ENCODE results near the gene LPIN1. TPM values are rescaled to one million over a fixed set of nuclear protein-coding genes. Genes with fewer than 3 reads are reported as not detected.

LPIN1 gene
- total and polyA plus RNA-seq, 2 of the 13 experiments (the other 11 are each of a cell fraction or from before 2014, with no cell fraction given) = 9.7 to 19.4 TPM

- TF ChIP-seq MAFF (IDR thresholded peaks at IDR 0.05; ENCODE audit: low read depth, low read length) = no peak
- no peak for TF ChIP-seq GZF1 (CRISPR knock-in tag; IDR thresholded peaks at IDR 0.05)
- peak; percentile 23 for TF ChIP-seq ASH2L (IDR thresholded peaks at IDR 0.05; ENCODE audit: insufficient read length, low read depth, low read length)
- TF ChIP-seq ZNF230 (CRISPR knock-in tag; IDR thresholded peaks at IDR 0.05) = no peak
- peak; percentile 58 for TF ChIP-seq TEAD3 (CRISPR knock-in tag; optimal IDR thresholded peaks at IDR 0.05; ENCODE audit: borderline replicate concordance)
- no peak for TF ChIP-seq MED13 (CRISPR knock-in tag; IDR thresholded peaks at IDR 0.05)
- TF ChIP-seq ZNF75D (CRISPR knock-in tag; IDR thresholded peaks at IDR 0.05; ENCODE audit: borderline replicate concordance) = no peak
- TF ChIP-seq KDM3A (CRISPR knock-in tag; IDR thresholded peaks at IDR 0.05; ENCODE audit: low read depth) = no peak
- TF ChIP-seq TOE1 (CRISPR knock-in tag; IDR thresholded peaks at IDR 0.05) = no peak
- TF ChIP-seq ZNF589 (CRISPR knock-in tag; conservative IDR thresholded peaks at IDR 0.05) = no peak
- TF ChIP-seq ZNF292 (CRISPR knock-in tag; IDR thresholded peaks at IDR 0.05; ENCODE audit: borderline replicate concordance, low read depth) = peak; percentile 17; the same call in 1 of the 2 replicates
- peak in 1 of 2 experiments; percentile 33; a peak in 1 of 4 replicates for TF ChIP-seq NR2F1 (CRISPR knock-in tag; IDR thresholded peaks at IDR 0.05)
- TF ChIP-seq ZFP62 (CRISPR knock-in tag; IDR thresholded peaks at IDR 0.05) = no peak
- TF ChIP-seq YY1 (IDR thresholded peaks at IDR 0.05; ENCODE audit: insufficient read depth, insufficient replicate concordance, low read depth, low read length) = peak; percentile 44
- TF ChIP-seq, protein P1, sequence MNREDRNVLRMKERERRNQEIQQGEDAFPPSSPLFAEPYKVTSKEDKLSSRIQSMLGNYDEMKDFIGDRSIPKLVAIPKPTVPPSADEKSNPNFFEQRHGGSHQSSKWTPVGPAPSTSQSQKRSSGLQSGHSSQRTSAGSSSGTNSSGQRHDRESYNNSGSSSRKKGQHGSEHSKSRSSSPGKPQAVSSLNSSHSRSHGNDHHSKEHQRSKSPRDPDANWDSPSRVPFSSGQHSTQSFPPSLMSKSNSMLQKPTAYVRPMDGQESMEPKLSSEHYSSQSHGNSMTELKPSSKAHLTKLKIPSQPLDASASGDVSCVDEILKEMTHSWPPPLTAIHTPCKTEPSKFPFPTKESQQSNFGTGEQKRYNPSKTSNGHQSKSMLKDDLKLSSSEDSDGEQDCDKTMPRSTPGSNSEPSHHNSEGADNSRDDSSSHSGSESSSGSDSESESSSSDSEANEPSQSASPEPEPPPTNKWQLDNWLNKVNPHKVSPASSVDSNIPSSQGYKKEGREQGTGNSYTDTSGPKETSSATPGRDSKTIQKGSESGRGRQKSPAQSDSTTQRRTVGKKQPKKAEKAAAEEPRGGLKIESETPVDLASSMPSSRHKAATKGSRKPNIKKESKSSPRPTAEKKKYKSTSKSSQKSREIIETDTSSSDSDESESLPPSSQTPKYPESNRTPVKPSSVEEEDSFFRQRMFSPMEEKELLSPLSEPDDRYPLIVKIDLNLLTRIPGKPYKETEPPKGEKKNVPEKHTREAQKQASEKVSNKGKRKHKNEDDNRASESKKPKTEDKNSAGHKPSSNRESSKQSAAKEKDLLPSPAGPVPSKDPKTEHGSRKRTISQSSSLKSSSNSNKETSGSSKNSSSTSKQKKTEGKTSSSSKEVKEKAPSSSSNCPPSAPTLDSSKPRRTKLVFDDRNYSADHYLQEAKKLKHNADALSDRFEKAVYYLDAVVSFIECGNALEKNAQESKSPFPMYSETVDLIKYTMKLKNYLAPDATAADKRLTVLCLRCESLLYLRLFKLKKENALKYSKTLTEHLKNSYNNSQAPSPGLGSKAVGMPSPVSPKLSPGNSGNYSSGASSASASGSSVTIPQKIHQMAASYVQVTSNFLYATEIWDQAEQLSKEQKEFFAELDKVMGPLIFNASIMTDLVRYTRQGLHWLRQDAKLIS (CRISPR knock-in tag; IDR thresholded peaks at IDR 0.05) = no peak
- TF ChIP-seq MAF1 (CRISPR knock-in tag; IDR thresholded peaks at IDR 0.05; ENCODE audit: borderline replicate concordance) = no peak
- TF ChIP-seq GATAD1 (CRISPR knock-in tag; IDR thresholded peaks at IDR 0.05) = no peak
- no peak for TF ChIP-seq TBX3 (IDR thresholded peaks at IDR 0.05; ENCODE audit: borderline replicate concordance)
- TF ChIP-seq TCF7L2 (IDR thresholded peaks at IDR 0.05; ENCODE audit: low read depth, low read length) = no peak
- TF ChIP-seq HMG20A (CRISPR knock-in tag; IDR thresholded peaks at IDR 0.05; ENCODE audit: borderline replicate concordance) = no peak
- TF ChIP-seq ZNF746 (CRISPR knock-in tag; IDR thresholded peaks at IDR 0.05) = no peak
- TF ChIP-seq ZNF691 (CRISPR knock-in tag; IDR thresholded peaks at IDR 0.05; ENCODE audit: borderline replicate concordance, low read depth) = no peak
- TF ChIP-seq, protein P2, sequence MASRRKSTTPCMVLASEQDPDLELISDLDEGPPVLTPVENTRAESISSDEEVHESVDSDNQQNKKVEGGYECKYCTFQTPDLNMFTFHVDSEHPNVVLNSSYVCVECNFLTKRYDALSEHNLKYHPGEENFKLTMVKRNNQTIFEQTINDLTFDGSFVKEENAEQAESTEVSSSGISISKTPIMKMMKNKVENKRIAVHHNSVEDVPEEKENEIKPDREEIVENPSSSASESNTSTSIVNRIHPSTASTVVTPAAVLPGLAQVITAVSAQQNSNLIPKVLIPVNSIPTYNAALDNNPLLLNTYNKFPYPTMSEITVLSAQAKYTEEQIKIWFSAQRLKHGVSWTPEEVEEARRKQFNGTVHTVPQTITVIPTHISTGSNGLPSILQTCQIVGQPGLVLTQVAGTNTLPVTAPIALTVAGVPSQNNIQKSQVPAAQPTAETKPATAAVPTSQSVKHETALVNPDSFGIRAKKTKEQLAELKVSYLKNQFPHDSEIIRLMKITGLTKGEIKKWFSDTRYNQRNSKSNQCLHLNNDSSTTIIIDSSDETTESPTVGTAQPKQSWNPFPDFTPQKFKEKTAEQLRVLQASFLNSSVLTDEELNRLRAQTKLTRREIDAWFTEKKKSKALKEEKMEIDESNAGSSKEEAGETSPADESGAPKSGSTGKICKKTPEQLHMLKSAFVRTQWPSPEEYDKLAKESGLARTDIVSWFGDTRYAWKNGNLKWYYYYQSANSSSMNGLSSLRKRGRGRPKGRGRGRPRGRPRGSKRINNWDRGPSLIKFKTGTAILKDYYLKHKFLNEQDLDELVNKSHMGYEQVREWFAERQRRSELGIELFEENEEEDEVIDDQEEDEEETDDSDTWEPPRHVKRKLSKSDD (CRISPR knock-in tag; IDR thresholded peaks at IDR 0.05; ENCODE audit: low read depth) = no peak
Observed at GRCh38 chr2:11738589-11739436, 7.6 kb upstream of the LPIN1 start (continued).
